Measurements from ENCODE around the gene IRX5.

Gene IRX5

DNA sequence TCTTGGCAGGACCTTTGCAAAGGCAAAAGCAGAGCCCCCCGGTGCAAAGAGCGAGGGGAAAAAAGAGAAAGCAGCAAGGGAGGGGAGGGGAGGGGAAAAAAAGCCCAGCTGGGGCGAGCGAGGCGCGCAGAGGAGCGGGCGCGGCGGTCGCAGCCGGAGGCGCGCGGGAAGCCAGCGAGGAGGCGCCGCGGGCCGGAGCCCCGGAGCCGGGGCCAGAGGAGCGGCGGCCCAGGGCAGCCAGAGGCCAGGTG, 129 bp downstream of the IRX5 start:
- Histone ChIP-seq H3K4me3 (ENCODE audit: insufficient read length, low read depth) (peak overlapping the region; percentile 65), H3K36me3 (ENCODE audit: insufficient read depth, insufficient read length, low read length) (no peaks in the 10 kb centered on the region), H3K9me3 (ENCODE audit: insufficient read depth, low read length) (no peaks in the 10 kb centered on the region), H3K9ac (ENCODE audit: insufficient read length, low read depth) (peak overlapping the region; percentile 90), H3K27me3 (ENCODE audit: insufficient read depth, insufficient read length) (peaks cover 78% of the 10 kb centered on the region), H3K4me1 (ENCODE audit: insufficient read depth, insufficient read length) (peaks cover 16% of the 10 kb centered on the region)
- no peak for DNase-seq (ENCODE audit: low read depth, low spot score)
- TF ChIP-seq SUZ12 (IDR thresholded peaks at IDR 0.05; ENCODE audit: extremely low read depth, insufficient read depth, insufficient read length) = no peak
- TF ChIP-seq ZNF274 (IDR thresholded peaks at IDR 0.05; ENCODE audit: low read depth, low read length) = no peak
- TF ChIP-seq YY1 (IDR thresholded peaks at IDR 0.05; ENCODE audit: insufficient read depth, insufficient read length) = no peak

DNA sequence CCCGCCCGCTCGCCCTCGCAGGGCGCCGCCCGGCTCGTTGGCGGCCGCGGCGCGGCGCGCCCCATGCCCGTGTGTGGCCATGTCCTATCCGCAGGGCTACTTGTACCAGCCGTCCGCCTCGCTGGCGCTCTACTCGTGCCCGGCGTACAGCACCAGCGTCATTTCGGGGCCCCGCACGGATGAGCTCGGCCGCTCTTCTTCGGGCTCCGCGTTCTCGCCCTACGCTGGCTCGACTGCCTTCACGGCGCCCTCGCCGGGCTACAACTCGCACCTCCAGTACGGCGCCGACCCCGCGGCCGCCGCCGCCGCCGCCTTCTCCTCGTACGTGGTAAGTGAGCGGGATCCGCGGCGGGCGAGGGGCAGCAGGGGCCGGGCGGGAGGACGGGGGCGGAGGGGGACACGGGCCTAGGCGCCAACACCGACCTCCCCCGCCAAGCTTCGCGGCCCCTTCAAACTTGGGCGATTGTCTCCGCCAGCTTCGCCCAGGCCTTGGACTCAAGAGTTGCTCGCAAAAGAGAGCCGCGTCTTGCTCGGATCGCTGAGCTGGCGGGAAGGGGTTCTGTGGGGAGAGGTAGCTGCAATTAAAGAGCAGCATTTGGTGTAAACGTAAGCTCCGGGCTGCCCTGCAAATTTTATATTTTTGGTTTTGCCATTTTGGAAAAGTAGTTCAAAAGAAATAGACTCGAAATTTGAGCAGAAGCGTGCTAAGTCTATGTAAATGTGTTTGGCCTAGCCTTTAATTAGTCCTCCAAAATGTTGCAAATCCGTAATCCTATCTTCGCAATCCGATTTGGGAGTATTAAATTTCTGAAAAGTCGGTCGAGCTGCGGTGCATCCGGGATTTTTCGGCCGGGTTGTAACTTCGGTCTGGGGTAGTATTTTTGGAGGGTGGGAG, 702 bp downstream of the IRX5 start:
- Histone ChIP-seq H3K9ac (ENCODE audit: insufficient read length, low read depth) (peak overlapping the region; percentile 90), H3K9me3 (ENCODE audit: insufficient read depth, low read length) (no peaks in the 10 kb centered on the region), H3K4me3 (ENCODE audit: insufficient read length, low read depth) (peak overlapping the region; percentile 65), H3K4me1 (ENCODE audit: insufficient read depth, insufficient read length) (peaks cover 16% of the 10 kb centered on the region), H3K36me3 (ENCODE audit: insufficient read depth, insufficient read length, low read length) (no peaks in the 10 kb centered on the region), H3K27me3 (ENCODE audit: insufficient read depth, insufficient read length) (peaks cover 78% of the 10 kb centered on the region)
- no peak for TF ChIP-seq SUZ12 (IDR thresholded peaks at IDR 0.05; ENCODE audit: extremely low read depth, insufficient read depth, insufficient read length)
- no peak for TF ChIP-seq ZNF274 (IDR thresholded peaks at IDR 0.05; ENCODE audit: low read depth, low read length)
- TF ChIP-seq YY1 (IDR thresholded peaks at IDR 0.05; ENCODE audit: insufficient read depth, insufficient read length) = no peak
- DNase-seq (ENCODE audit: low read depth, low spot score) = no peak

DNA sequence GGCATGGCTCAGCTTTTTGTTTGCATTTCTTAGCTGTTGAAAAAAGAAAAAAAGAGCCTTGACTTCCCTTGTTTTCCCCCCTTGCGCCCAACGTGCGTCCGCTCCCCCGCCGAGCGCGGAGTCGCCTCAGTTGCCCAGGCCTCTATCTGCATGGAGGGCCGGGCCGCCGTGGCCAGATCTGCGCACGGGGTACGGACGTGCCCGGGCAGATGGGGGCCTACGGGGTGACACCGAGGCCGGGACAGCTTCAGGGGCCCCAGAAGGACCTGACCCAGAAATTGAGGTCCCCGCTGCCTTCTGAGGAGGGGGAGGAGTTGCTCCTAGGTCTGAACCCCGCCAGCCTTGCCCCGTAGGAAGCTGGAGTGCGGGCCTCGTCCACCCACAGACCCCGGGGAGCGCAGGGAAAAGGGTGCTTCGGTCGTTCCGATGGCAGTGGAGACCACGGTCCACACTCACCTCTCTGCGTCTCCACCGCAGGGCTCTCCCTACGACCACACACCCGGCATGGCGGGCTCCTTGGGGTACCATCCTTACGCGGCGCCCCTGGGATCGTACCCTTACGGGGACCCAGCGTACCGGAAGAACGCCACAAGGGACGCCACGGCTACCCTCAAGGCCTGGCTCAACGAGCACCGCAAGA, 1.5 kb downstream of the IRX5 start:
- peak; percentile 58 for TF ChIP-seq SUZ12 (IDR thresholded peaks at IDR 0.05; ENCODE audit: extremely low read depth, insufficient read depth, insufficient read length)
- no peak for TF ChIP-seq ZNF274 (IDR thresholded peaks at IDR 0.05; ENCODE audit: low read depth, low read length)

DNA sequence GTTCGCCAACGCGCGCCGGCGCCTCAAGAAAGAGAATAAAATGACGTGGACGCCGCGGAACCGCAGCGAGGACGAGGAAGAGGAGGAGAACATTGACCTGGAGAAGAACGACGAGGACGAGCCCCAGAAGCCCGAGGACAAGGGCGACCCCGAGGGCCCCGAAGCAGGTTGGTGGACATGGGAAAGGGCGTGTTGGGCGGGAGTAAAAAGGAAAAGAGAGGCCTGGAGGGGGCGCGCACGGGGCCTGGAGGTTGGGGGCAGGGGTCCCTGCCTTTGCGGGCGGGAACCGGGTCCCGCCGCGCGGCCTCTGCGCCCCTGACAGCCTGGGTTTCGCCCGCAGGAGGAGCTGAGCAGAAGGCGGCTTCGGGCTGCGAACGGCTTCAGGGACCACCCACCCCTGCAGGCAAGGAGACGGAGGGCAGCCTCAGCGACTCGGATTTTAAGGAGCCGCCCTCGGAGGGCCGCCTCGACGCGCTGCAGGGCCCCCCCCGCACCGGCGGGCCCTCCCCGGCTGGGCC, 2.1 kb downstream of the IRX5 start:
- peaks cover 78% of the 10 kb centered on the region for H3K27me3 ChIP-seq (ENCODE audit: insufficient read depth, insufficient read length)
- peak overlapping the region; percentile 65 for H3K4me3 ChIP-seq (ENCODE audit: insufficient read length, low read depth)
- H3K9ac ChIP-seq (ENCODE audit: insufficient read length, low read depth) = peak overlapping the region; percentile 61
- DNase-seq (ENCODE audit: low read depth, low spot score) = no peak
- no peaks in the 10 kb centered on the region for H3K9me3 ChIP-seq (ENCODE audit: insufficient read depth, low read length)
- H3K36me3 ChIP-seq (ENCODE audit: insufficient read depth, insufficient read length, low read length) = no peaks in the 10 kb centered on the region
- TF ChIP-seq ZNF274 (IDR thresholded peaks at IDR 0.05; ENCODE audit: low read depth, low read length) (no peak), SUZ12 (IDR thresholded peaks at IDR 0.05; ENCODE audit: extremely low read depth, insufficient read depth, insufficient read length) (peak; percentile 81)
- peaks cover 20% of the 10 kb centered on the region for H3K4me1 ChIP-seq (ENCODE audit: insufficient read depth, insufficient read length)

More for the DNA sequence above, 1.5 kb downstream of the IRX5 start:
- H3K27me3 ChIP-seq (ENCODE audit: insufficient read depth, insufficient read length) = peaks cover 78% of the 10 kb centered on the region
- H3K4me3 ChIP-seq (ENCODE audit: insufficient read length, low read depth) = peak overlapping the region; percentile 65
- H3K9ac ChIP-seq (ENCODE audit: insufficient read length, low read depth) = peak overlapping the region; percentile 79
- no peaks in the 10 kb centered on the region for H3K9me3 ChIP-seq (ENCODE audit: insufficient read depth, low read length)
- no peak for DNase-seq (ENCODE audit: low read depth, low spot score)
- peaks cover 19% of the 10 kb centered on the region for H3K4me1 ChIP-seq (ENCODE audit: insufficient read depth, insufficient read length)
- H3K36me3 ChIP-seq (ENCODE audit: insufficient read depth, insufficient read length, low read length) = no peaks in the 10 kb centered on the region

DNA sequence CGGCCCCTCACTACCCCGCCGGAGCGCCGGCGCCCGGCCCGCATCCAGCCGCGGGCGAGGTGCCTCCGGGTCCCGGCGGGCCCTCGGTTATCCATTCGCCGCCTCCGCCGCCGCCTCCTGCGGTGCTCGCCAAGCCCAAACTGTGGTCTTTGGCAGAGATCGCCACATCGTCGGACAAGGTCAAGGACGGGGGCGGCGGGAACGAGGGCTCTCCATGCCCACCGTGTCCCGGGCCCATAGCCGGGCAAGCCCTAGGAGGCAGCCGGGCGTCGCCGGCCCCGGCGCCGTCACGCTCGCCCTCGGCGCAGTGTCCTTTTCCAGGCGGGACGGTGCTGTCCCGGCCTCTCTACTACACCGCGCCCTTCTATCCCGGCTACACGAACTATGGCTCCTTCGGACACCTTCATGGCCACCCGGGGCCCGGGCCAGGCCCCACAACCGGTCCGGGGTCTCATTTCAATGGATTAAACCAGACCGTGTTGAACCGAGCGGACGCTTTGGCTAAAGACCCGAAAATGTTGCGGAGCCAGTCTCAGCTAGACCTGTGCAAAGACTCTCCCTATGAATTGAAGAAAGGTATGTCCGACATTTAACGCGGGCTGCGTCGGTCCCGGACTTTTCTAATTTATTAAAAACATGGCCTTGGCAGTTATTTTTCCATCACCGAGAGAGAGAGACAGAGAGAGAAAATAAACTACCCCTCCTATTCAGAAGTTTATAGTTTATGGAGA, 2.8 kb downstream of the IRX5 start:
- no peak for DNase-seq (ENCODE audit: low read depth, low spot score)
- Histone ChIP-seq H3K27me3 (ENCODE audit: insufficient read depth, insufficient read length) (peaks cover 82% of the 10 kb centered on the region), H3K4me3 (ENCODE audit: insufficient read length, low read depth) (peak overlapping the region; percentile 30), H3K9ac (ENCODE audit: insufficient read length, low read depth) (peak overlapping the region; percentile 61), H3K9me3 (ENCODE audit: insufficient read depth, low read length) (no peaks in the 10 kb centered on the region), H3K4me1 (ENCODE audit: insufficient read depth, insufficient read length) (peaks cover 25% of the 10 kb centered on the region), H3K36me3 (ENCODE audit: insufficient read depth, insufficient read length, low read length) (no peaks in the 10 kb centered on the region)
- TF ChIP-seq YY1 (IDR thresholded peaks at IDR 0.05; ENCODE audit: insufficient read depth, insufficient read length) (no peak), SUZ12 (IDR thresholded peaks at IDR 0.05; ENCODE audit: extremely low read depth, insufficient read depth, insufficient read length) (peak; percentile 87), ZNF274 (IDR thresholded peaks at IDR 0.05; ENCODE audit: low read depth, low read length) (no peak)

DNA sequence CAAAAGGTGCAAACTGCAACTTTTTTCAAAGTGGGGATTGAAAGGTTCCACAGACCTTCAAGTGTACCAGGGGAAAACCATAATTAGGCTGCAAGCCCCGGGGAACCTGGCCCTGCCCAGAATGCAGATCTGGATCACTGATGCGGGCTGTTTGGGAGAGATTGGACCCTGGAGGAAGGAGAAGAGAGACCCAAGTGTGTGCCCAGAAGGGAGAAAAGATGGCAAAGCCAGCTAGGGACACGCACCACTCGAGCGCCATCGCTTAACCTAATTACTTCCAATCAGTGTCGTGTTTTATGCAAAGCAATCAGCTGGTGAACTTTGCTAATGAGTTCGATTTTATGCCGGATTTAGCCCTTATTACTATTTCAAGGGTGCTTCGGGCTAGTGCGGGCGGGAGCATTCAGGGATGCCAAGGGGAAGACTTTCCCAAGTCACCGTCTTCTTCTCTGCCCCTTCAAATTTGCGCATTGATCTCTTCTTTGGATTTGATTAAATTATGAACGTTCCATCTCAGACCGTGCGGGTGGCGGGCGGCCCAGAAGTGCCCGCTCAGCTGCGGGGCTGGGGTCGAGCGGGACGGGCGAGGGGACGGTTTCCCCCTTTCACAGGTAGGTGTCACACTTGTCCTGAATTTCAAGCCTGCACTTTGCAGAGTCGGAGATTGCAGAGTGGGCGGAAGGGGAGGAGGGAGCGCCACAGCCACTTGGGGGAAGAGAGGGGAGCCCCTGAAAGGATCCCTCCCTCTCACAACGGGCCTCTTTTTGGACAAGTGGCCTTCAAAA, 4.0 kb downstream of the IRX5 start:
- Histone ChIP-seq H3K9me3 (ENCODE audit: insufficient read depth, low read length) (no peaks in the 10 kb centered on the region), H3K36me3 (ENCODE audit: insufficient read depth, insufficient read length, low read length) (no peaks in the 10 kb centered on the region), H3K4me1 (ENCODE audit: insufficient read depth, insufficient read length) (peaks cover 22% of the 10 kb centered on the region), H3K9ac (ENCODE audit: insufficient read length, low read depth) (peak overlapping the region; percentile 50), H3K4me3 (ENCODE audit: insufficient read length, low read depth) (no peak overlapping the region), H3K27me3 (ENCODE audit: insufficient read depth, insufficient read length) (peaks cover 91% of the 10 kb centered on the region)
- DNase-seq (ENCODE audit: low read depth, low spot score) = no peak
- TF ChIP-seq YY1 (IDR thresholded peaks at IDR 0.05; ENCODE audit: insufficient read depth, insufficient read length) (no peak), SUZ12 (IDR thresholded peaks at IDR 0.05; ENCODE audit: extremely low read depth, insufficient read depth, insufficient read length) (peak; percentile 77)
